ENCODE data around the gene NID1.

DNA sequence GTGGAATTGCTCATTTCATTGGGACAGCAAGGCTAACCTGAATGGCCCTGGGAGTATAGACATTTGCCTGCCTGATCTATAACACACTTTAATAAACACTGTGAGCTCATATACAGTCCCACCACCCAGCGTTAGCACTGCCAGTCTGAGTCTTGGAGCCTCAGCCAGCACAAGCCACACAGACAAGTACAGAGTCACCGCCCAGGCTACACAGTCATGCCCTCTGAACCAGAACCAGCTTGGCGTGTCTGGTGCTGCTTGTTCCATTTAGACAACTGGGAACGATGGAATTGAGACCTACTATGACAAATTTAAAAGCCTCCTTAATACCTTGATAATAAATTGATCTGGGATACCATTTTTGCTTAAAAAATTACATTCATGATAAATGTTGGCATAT is 31.6 kb downstream of the NID1 start:
- TF ChIP-seq, protein P1, sequence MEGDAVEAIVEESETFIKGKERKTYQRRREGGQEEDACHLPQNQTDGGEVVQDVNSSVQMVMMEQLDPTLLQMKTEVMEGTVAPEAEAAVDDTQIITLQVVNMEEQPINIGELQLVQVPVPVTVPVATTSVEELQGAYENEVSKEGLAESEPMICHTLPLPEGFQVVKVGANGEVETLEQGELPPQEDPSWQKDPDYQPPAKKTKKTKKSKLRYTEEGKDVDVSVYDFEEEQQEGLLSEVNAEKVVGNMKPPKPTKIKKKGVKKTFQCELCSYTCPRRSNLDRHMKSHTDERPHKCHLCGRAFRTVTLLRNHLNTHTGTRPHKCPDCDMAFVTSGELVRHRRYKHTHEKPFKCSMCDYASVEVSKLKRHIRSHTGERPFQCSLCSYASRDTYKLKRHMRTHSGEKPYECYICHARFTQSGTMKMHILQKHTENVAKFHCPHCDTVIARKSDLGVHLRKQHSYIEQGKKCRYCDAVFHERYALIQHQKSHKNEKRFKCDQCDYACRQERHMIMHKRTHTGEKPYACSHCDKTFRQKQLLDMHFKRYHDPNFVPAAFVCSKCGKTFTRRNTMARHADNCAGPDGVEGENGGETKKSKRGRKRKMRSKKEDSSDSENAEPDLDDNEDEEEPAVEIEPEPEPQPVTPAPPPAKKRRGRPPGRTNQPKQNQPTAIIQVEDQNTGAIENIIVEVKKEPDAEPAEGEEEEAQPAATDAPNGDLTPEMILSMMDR (IDR thresholded peaks at IDR 0.05): no peak
- TF ChIP-seq POLR2A (IDR thresholded peaks at IDR 0.05): no peak
